Measurements from ENCODE around the gene C6orf47.

C6orf47 gene

GRCh38 chr6:31632279-31632946 lies 28.2 kb downstream of the C6orf47 start:
- no peak for DNase-seq

GRCh38 chr6:31631681-31632278 lies 28.8 kb downstream of the C6orf47 start:
- DNase-seq = no peak

GRCh38 chr6:31631209-31631608 lies 29.4 kb downstream of the C6orf47 start:
- no peak for DNase-seq

GRCh38 chr6:31630177-31630934 lies 30.2 kb downstream of the C6orf47 start:
- DNase-seq = no peak

- no peak for DNase-seq
These were observed 31.6 kb downstream of the C6orf47 start for GRCh38 chr6:31629014-31629413.

GRCh38 chr6:31627690-31628287 lies 32.8 kb downstream of the C6orf47 start:
- no peak for DNase-seq

- DNase-seq = no peak
These were observed 33.6 kb downstream of the C6orf47 start for GRCh38 chr6:31626952-31627351.

- no peak for DNase-seq
These were observed 36.5 kb downstream of the C6orf47 start for GRCh38 chr6:31624070-31624469.

GRCh38 chr6:31622684-31623091 lies 37.9 kb downstream of the C6orf47 start:
- DNase-seq = no peak

- no peak for DNase-seq
These were observed 38.6 kb downstream of the C6orf47 start for GRCh38 chr6:31621991-31622390.

GRCh38 chr6:31621320-31621939 lies 39.1 kb downstream of the C6orf47 start:
- DNase-seq = no peak

- peak; percentile 84 for DNase-seq
These were observed 39.8 kb downstream of the C6orf47 start, which contains the start of gene PRRC2A for GRCh38 chr6:31620586-31621319. PRRC2A (plus strand) TSS chr6:31620715; CDS start chr6:31622790, 2,075 bp downstream.

- peak; percentile 99 for DNase-seq
These were observed 40.6 kb downstream of the C6orf47 start for GRCh38 chr6:31619805-31620585.

- DNase-seq = no peak
These were observed 43.6 kb downstream of the C6orf47 start for GRCh38 chr6:31617010-31617409.

- DNase-seq = no peak
These were observed 44.8 kb downstream of the C6orf47 start for GRCh38 chr6:31615748-31616147.

- DNase-seq = no peak
These were observed 45.6 kb downstream of the C6orf47 start, which contains the start of gene AIF1 for GRCh38 chr6:31614684-31615578. AIF1 (plus strand) TSS chr6:31615234; CDS start chr6:31615330, 96 bp downstream.

GRCh38 chr6:31614075-31614619 lies 46.4 kb downstream of the C6orf47 start:
- DNase-seq = no peak

- DNase-seq = no peak
These were observed 49.6 kb downstream of the C6orf47 start for GRCh38 chr6:31610968-31611367.

- no peak for DNase-seq
These were observed 50.8 kb downstream of the C6orf47 start for GRCh38 chr6:31609519-31610406.

Measured in NCI-H2029 (cell line).